OCI-LY7 (cell line): ENCODE measurements around the gene ACADS. TPM values are rescaled to one million over a fixed set of nuclear protein-coding genes. Genes with fewer than 3 reads are reported as not detected.

Source experiments
- BruUV-seq: library from RNA; stranded (reverse); fragments of 400-500 nt; replicated peaks from 2 replicates; lab custom pipeline; 2021; lab: Mats Ljungman, UMichigan
- CTCF ChIA-PET: fragments of 300-600 bp; sonication (Branson Sonifier 250); formaldehyde crosslinking; loops from one replicate; lab custom pipeline; 2022; ENCODE audit warnings: antibody characterized with exemption; ENCODE audit not compliant: unreplicated experiment; lab: Charles Lee
- POLR2A ChIA-PET: fragments of 300-600 bp; sonication (Branson Sonifier 250); formaldehyde crosslinking; loops from one replicate; lab custom pipeline; 2022; ENCODE audit warnings: antibody characterized with exemption; lab: Charles Lee
- DNase-seq: peaks from one replicate; pipeline ENCODE4 v3.0.0-alpha.2; 2015; ENCODE audit warnings: low spot score
- H2AFZ ChIP-seq: fragments of 200-600 bp; sonication (generic), shearing (Covaris generic); 2 replicates; pipeline ENCODE4 v1.6.1; 2014; ENCODE audit warnings: mild to moderate bottlenecking, antibody characterized with exemption, low read length, moderate library complexity
- H3K27ac ChIP-seq: fragments of 200-600 bp; sonication (generic); 2 replicates; pipeline ENCODE4 v1.5.1; 2014; ENCODE audit warnings: mixed run types, low read depth, mild to moderate bottlenecking, moderate library complexity, low read length, inconsistent platforms; ENCODE audit not compliant: poor library complexity, severe bottlenecking
- H3K36me3 ChIP-seq: fragments of 200-600 bp; sonication (generic); 2 replicates; pipeline ENCODE4 v1.6.1; 2014; ENCODE audit warnings: mild to moderate bottlenecking, antibody characterized with exemption, low read length, moderate library complexity, mixed read lengths; ENCODE audit not compliant: insufficient read depth
- H3K4me1 ChIP-seq: fragments of 200-600 bp; sonication (generic); 2 replicates; pipeline ENCODE4 v1.5.1; 2014; ENCODE audit warnings: mild to moderate bottlenecking, low read length; ENCODE audit not compliant: insufficient read depth, poor library complexity, severe bottlenecking
- H3K4me2 ChIP-seq: fragments of 200-600 bp; sonication (generic); 2 replicates; pipeline ENCODE4 v1.6.1; 2014; ENCODE audit warnings: mild to moderate bottlenecking, low read length
- H3K4me3 ChIP-seq: fragments of 200-600 bp; sonication (generic); 2 replicates; pipeline ENCODE4 v1.5.1; 2014; ENCODE audit warnings: mild to moderate bottlenecking, low read depth, low read length; ENCODE audit not compliant: poor library complexity, severe bottlenecking
- H3K79me2 ChIP-seq: fragments of 200-600 bp; sonication (generic); 2 replicates; pipeline ENCODE4 v1.6.1; 2016; ENCODE audit warnings: low read depth, mild to moderate bottlenecking, low read length, moderate library complexity, mixed read lengths; ENCODE audit not compliant: insufficient read depth
- H3K9me2 ChIP-seq: fragments of 200-600 bp; sonication (generic); 2 replicates; pipeline ENCODE4 v1.6.1; 2016; ENCODE audit warnings: mild to moderate bottlenecking, low read length, mixed read lengths; ENCODE audit not compliant: insufficient read depth
- H3K9me3 ChIP-seq: fragments of 200-600 bp; sonication (generic); 2 replicates; pipeline ENCODE4 v1.6.1; 2014; ENCODE audit warnings: mild to moderate bottlenecking, mixed run types, low read length, mixed read lengths
- H4K20me1 ChIP-seq: fragments of 200-600 bp; sonication (generic); 2 replicates; pipeline ENCODE4 v1.6.1; 2014; ENCODE audit warnings: mild to moderate bottlenecking, antibody characterized with exemption, low read length, moderate library complexity, mixed read lengths; ENCODE audit not compliant: insufficient read depth
- EZH2phosphoT487 ChIP-seq: fragments of 200-600 bp; sonication (generic); IDR thresholded peaks from 2 replicates; pipeline ENCODE4 v1.6.1; 2018; ENCODE audit warnings: low read depth, borderline replicate concordance, mild to moderate bottlenecking, mixed run types, antibody characterized with exemption, low read length, moderate library complexity, mixed read lengths
- intact Hi-C: fragments of 100-400 bp; cut with micrococcal nuclease; formaldehyde crosslinking; loops from one replicate; pipeline ENCODE4 v1.10.0; 2022; ENCODE audit not compliant: unreplicated experiment
- total RNA-seq, 2 experiments: library from RNA; depleted of rRNA in 1 of 2; stranded (reverse); fragments of >200 nt in 1 of 2; shearing (Covaris generic) in 1 of 2; gene quantifications; 2 replicates each; pipeline ENCODE4 v1.2.3, GENCODE V29; 2014 to 2022
- TF ChIP-seq, protein P1 (sequence below): fragments of 200-600 bp; sonication (generic); conservative IDR thresholded peaks from 2 replicates; pipeline ENCODE4 v1.5.1; 2014; ENCODE audit warnings: mild to moderate bottlenecking, antibody characterized with exemption, low read length, moderate library complexity, mixed read lengths

The ACADS gene
- total RNA-seq, 2 experiments from 2014 or later, result 8.8 to 11.2 TPM

- DNase-seq, result no peak
- CTCF ChIA-PET, result no interaction called here
- no TSS peak for BruUV-seq
- H2AFZ ChIP-seq, result no peak overlapping the region
- POLR2A ChIA-PET, result interaction anchor here (0.6 to 1.0 kb wide), 2 partner anchors 15 to 40 kb away, joined by 3 to 4 read pairs; no protein-coding TSS in a partner anchor
- no peak overlapping the region for H3K4me2 ChIP-seq
- H3K4me3 ChIP-seq, result no peak overlapping the region
- no peaks in the 10 kb centered on the region for H3K79me2 ChIP-seq
- no peaks in the 10 kb centered on the region for H3K9me2 ChIP-seq
- H3K27ac ChIP-seq, result no peak overlapping the region
- H3K4me1 ChIP-seq, result peaks cover 49% of the 10 kb centered on the region
- H4K20me1 ChIP-seq, result no peaks in the 10 kb centered on the region
- no peaks in the 10 kb centered on the region for H3K9me3 ChIP-seq
- H3K36me3 ChIP-seq, result peaks cover 37% of the 10 kb centered on the region
- intact Hi-C loops, result no loop called here
- TF ChIP-seq, protein P1, sequence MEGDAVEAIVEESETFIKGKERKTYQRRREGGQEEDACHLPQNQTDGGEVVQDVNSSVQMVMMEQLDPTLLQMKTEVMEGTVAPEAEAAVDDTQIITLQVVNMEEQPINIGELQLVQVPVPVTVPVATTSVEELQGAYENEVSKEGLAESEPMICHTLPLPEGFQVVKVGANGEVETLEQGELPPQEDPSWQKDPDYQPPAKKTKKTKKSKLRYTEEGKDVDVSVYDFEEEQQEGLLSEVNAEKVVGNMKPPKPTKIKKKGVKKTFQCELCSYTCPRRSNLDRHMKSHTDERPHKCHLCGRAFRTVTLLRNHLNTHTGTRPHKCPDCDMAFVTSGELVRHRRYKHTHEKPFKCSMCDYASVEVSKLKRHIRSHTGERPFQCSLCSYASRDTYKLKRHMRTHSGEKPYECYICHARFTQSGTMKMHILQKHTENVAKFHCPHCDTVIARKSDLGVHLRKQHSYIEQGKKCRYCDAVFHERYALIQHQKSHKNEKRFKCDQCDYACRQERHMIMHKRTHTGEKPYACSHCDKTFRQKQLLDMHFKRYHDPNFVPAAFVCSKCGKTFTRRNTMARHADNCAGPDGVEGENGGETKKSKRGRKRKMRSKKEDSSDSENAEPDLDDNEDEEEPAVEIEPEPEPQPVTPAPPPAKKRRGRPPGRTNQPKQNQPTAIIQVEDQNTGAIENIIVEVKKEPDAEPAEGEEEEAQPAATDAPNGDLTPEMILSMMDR, result no peak
- no peak for TF ChIP-seq EZH2phosphoT487
Observed at GRCh38 chr12:120771097-120771496, 45.5 kb downstream of the ACADS start.

DNA sequence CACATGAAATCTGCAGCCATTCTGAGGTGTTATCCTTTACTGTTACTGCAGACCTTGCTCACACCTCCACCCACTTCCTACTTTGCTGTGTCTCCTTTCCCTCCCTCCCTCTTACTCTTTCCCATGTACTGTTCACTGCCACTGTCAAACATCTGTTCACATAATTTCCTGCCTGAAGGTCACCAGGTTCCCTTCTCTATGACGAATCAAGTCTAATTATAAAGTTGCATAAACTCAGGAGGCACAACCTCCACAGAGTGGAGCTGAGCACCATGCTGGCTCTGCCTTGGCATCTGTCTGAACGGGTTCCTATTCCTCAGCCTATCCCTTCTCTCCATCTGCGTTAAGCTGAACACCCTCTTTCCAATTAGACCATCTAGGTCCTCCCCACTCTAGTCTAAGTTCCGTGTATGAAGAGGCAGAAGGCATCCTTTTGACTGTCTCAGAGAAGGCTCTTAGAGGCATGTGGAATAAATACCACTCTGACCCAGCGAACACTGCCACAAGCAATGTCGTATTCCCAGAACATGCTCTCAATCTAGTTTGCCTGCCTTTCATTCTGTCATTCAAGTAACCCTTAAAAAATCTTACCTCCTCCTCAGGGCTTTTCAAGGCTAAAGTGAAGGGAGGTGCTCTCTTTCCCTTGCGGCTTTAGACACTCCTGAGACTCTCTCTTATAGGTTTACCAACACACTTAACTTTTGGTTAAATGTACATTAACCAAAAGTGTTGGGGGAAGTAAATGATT lies 48.7 kb downstream of the ACADS start:
- Histone ChIP-seq H3K27ac (no peak overlapping the region), H3K9me2 (no peaks in the 10 kb centered on the region), H3K36me3 (peaks cover 23% of the 10 kb centered on the region; the same call in 1 of the 2 replicates), H3K4me2 (no peak overlapping the region), H3K9me3 (no peaks in the 10 kb centered on the region), H4K20me1 (no peaks in the 10 kb centered on the region), H2AFZ (no peak overlapping the region), H3K4me1 (peaks cover 22% of the 10 kb centered on the region), H3K4me3 (no peak overlapping the region), H3K79me2 (no peaks in the 10 kb centered on the region)
- intact Hi-C loops, result no loop called here
- DNase-seq, result no peak
- ChIA-PET POLR2A (interaction anchor here (0.7 kb wide), 1 partner anchor 15 kb away, joined by 3 read pairs; no protein-coding TSS in a partner anchor), CTCF (interaction anchor here (1.1 kb wide), 1 partner anchor 21 kb away, joined by 3 read pairs; no protein-coding TSS in a partner anchor)
- TF ChIP-seq, protein P1, result no peak
- no peak for TF ChIP-seq EZH2phosphoT487
- no TSS peak for BruUV-seq
